GM12865 (cell line): ENCODE results near the gene PM20D1.
A peak's percentile ranks its signal among the peaks of the same experiment; 100 is the strongest.
"Not testable (repeated sequence)": the region's sequence is repeated elsewhere in the genome, so short reads cannot be mapped to it uniquely, and the experiment has no call there.

Experiments
- DNase-seq: peaks from one replicate; pipeline ENCODE4 v3.0.0; 2010; ENCODE audit warnings: low read depth
- H3K4me3 ChIP-seq: 2 replicates; pipeline ENCODE4 v1.5.1; 2011; ENCODE audit warnings: mild to moderate bottlenecking, low read depth, low read length, control low read depth
- CTCF ChIP-seq: IDR thresholded peaks from 2 replicates; pipeline ENCODE4 v1.5.1; 2011; ENCODE audit warnings: low read length, control low read depth, low read depth, inconsistent platforms; ENCODE audit not compliant: insufficient read depth; ENCODE audit errors: missing control alignments

Gene PM20D1

GRCh38 chr1:205879974-205880373 lies 30.0 kb upstream of the PM20D1 start:
- TF ChIP-seq CTCF: no peak
- H3K4me3 ChIP-seq: no peak overlapping the region
- no peak for DNase-seq

GRCh38 chr1:205878026-205878425 lies 28.1 kb upstream of the PM20D1 start:
- DNase-seq: no peak
- TF ChIP-seq CTCF: no peak
- H3K4me3 ChIP-seq: no peak overlapping the region

- not testable (repeated sequence) for H3K4me3 ChIP-seq, DNase-seq
These were observed 23.2 kb upstream of the PM20D1 start for GRCh38 chr1:205873148-205873547.

GRCh38 chr1:205870236-205870635 lies 20.3 kb upstream of the PM20D1 start:
- H3K4me3 ChIP-seq: no peak overlapping the region
- no peak for DNase-seq
- no peak for TF ChIP-seq CTCF

GRCh38 chr1:205861540-205861939 lies 11.6 kb upstream of the PM20D1 start:
- no peak for DNase-seq
- H3K4me3 ChIP-seq: no peak overlapping the region
- no peak for TF ChIP-seq CTCF

GRCh38 chr1:205858141-205858961 lies 8.4 kb upstream of the PM20D1 start:
- no peak overlapping the region for H3K4me3 ChIP-seq
- peak; percentile 7 for DNase-seq
- no peak for TF ChIP-seq CTCF

GRCh38 chr1:205857501-205857900 lies 7.6 kb upstream of the PM20D1 start:
- not testable (repeated sequence) for DNase-seq, H3K4me3 ChIP-seq

GRCh38 chr1:205856433-205856832 lies 6.5 kb upstream of the PM20D1 start:
- DNase-seq: no peak
- TF ChIP-seq CTCF: no peak
- no peak overlapping the region for H3K4me3 ChIP-seq
